Astrocyte (in vitro differentiated cells and primary cell): ENCODE data around the gene DUSP15. TPM values are rescaled to one million over a fixed set of nuclear protein-coding genes. Genes with fewer than 3 reads are reported as not detected.

Experiments
- DNase-seq: peaks from one replicate; pipeline ENCODE4 v3.0.0-alpha.2; 2010; ENCODE audit warnings: low read depth
- FAIRE-seq: peaks from 2 replicates; lab custom pipeline; 2011; peaks lifted over from hg19 to GRCh38; lab: Jason Lieb, UNC
- H2AFZ ChIP-seq: 2 replicates; pipeline ENCODE4 v1.6.0; 2012; ENCODE audit warnings: low read depth, low read length, inconsistent platforms
- H3K27ac ChIP-seq: 2 replicates; pipeline ENCODE4 v1.5.1; 2011; ENCODE audit warnings: low read depth, low read length, inconsistent platforms
- H3K27me3 ChIP-seq: 2 replicates; pipeline ENCODE4 v1.6.0; 2011; ENCODE audit warnings: low read length, inconsistent platforms; ENCODE audit not compliant: insufficient read depth
- H3K36me3 ChIP-seq: 2 replicates; pipeline ENCODE4 v1.5.1; 2011; ENCODE audit warnings: low read length, inconsistent platforms; ENCODE audit not compliant: insufficient read depth
- H3K4me1 ChIP-seq: 2 replicates; pipeline ENCODE4 v1.5.1; 2011; ENCODE audit warnings: low read length, inconsistent platforms; ENCODE audit not compliant: insufficient read depth
- H3K4me2 ChIP-seq: 2 replicates; pipeline ENCODE4 v1.6.0; 2012; ENCODE audit warnings: low read length, inconsistent platforms
- H3K4me3 ChIP-seq: 2 replicates; pipeline ENCODE4 v1.5.1; 2011; ENCODE audit warnings: low read depth, mild to moderate bottlenecking, low read length, inconsistent platforms; ENCODE audit not compliant: insufficient read depth
- H3K79me2 ChIP-seq: 2 replicates; pipeline ENCODE4 v1.6.0; 2012; ENCODE audit warnings: mild to moderate bottlenecking, low read length, inconsistent platforms; ENCODE audit not compliant: insufficient read depth
- H3K9ac ChIP-seq: 2 replicates; pipeline ENCODE4 v1.6.0; 2012; ENCODE audit warnings: mild to moderate bottlenecking, low read length, inconsistent platforms
- H3K9me3 ChIP-seq: 2 replicates; pipeline ENCODE4 v1.5.1; 2012; ENCODE audit warnings: low read depth, mild to moderate bottlenecking, low read length, inconsistent platforms; ENCODE audit not compliant: insufficient read depth
- H4K20me1 ChIP-seq: 2 replicates; pipeline ENCODE4 v1.6.0; 2012; ENCODE audit warnings: low read length, inconsistent platforms; ENCODE audit not compliant: insufficient read depth
- H3K27ac Mint-ChIP-seq: one replicate; pipeline ENCODE4 v1.8.0; 2021; ENCODE audit warnings: mild to moderate bottlenecking, mixed read lengths; ENCODE audit not compliant: unreplicated experiment
- H3K27me3 Mint-ChIP-seq: one replicate; pipeline ENCODE4 v1.8.0; 2021; ENCODE audit warnings: low read depth, mixed read lengths; ENCODE audit not compliant: unreplicated experiment
- H3K36me3 Mint-ChIP-seq: one replicate; pipeline ENCODE4 v1.8.0; 2021; ENCODE audit warnings: low read depth, mixed read lengths; ENCODE audit not compliant: unreplicated experiment
- H3K4me1 Mint-ChIP-seq: one replicate; pipeline ENCODE4 v1.8.0; 2021; ENCODE audit warnings: low read depth, mixed read lengths; ENCODE audit not compliant: unreplicated experiment
- H3K4me3 Mint-ChIP-seq: one replicate; pipeline ENCODE4 v1.8.0; 2021; ENCODE audit warnings: mild to moderate bottlenecking, moderate library complexity, mixed read lengths; ENCODE audit not compliant: unreplicated experiment
- H3K9me3 Mint-ChIP-seq: one replicate; pipeline ENCODE4 v1.8.0; 2021; ENCODE audit warnings: mild to moderate bottlenecking, mixed read lengths; ENCODE audit not compliant: unreplicated experiment
- EZH2 ChIP-seq: IDR thresholded peaks from 2 replicates; pipeline ENCODE4 v1.6.1; 2012; ENCODE audit warnings: mild to moderate bottlenecking, low read length, inconsistent platforms; ENCODE audit not compliant: insufficient read depth
- total RNA-seq: library from RNA; stranded (reverse); gene quantifications from 2 replicates; pipeline ENCODE4 v1.2.1, GENCODE V29; 2021
- TF ChIP-seq, protein P1 (sequence below): IDR thresholded peaks from 2 replicates; pipeline ENCODE4 v1.5.1; 2011; ENCODE audit warnings: low read depth, mild to moderate bottlenecking, inconsistent platforms, low read length, moderate library complexity; ENCODE audit not compliant: insufficient read depth

DUSP15 gene
- total RNA-seq, 1 donor from 2014 or later = 1.2 TPM

- peaks cover 3% of the 10 kb centered on the region for H3K27me3 ChIP-seq
- TF ChIP-seq, protein P1, sequence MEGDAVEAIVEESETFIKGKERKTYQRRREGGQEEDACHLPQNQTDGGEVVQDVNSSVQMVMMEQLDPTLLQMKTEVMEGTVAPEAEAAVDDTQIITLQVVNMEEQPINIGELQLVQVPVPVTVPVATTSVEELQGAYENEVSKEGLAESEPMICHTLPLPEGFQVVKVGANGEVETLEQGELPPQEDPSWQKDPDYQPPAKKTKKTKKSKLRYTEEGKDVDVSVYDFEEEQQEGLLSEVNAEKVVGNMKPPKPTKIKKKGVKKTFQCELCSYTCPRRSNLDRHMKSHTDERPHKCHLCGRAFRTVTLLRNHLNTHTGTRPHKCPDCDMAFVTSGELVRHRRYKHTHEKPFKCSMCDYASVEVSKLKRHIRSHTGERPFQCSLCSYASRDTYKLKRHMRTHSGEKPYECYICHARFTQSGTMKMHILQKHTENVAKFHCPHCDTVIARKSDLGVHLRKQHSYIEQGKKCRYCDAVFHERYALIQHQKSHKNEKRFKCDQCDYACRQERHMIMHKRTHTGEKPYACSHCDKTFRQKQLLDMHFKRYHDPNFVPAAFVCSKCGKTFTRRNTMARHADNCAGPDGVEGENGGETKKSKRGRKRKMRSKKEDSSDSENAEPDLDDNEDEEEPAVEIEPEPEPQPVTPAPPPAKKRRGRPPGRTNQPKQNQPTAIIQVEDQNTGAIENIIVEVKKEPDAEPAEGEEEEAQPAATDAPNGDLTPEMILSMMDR = no peak
- TF ChIP-seq EZH2 = no peak
- no peaks in the 10 kb centered on the region for H3K36me3 Mint-ChIP-seq
- no peak overlapping the region for H3K27ac ChIP-seq
- H3K36me3 ChIP-seq = no peaks in the 10 kb centered on the region
- H3K4me3 Mint-ChIP-seq = no peak overlapping the region
- H3K79me2 ChIP-seq = no peaks in the 10 kb centered on the region
- no peak overlapping the region for H3K27ac Mint-ChIP-seq
- no peaks in the 10 kb centered on the region for H3K9me3 ChIP-seq
- FAIRE-seq = no peak
- no peak overlapping the region for H2AFZ ChIP-seq
- H3K4me1 Mint-ChIP-seq = no peaks in the 10 kb centered on the region
- H3K27me3 Mint-ChIP-seq = peaks cover 3% of the 10 kb centered on the region
- H3K9me3 Mint-ChIP-seq = peaks cover 2% of the 10 kb centered on the region
- H4K20me1 ChIP-seq = no peaks in the 10 kb centered on the region
- no peaks in the 10 kb centered on the region for H3K4me1 ChIP-seq
- no peak overlapping the region for H3K9ac ChIP-seq
- H3K4me2 ChIP-seq = no peak overlapping the region
- no peak for DNase-seq
- H3K4me3 ChIP-seq = no peak overlapping the region
Measured at GRCh38 chr20:31881945-31882344, 11.6 kb upstream of the DUSP15 start.

DNA sequence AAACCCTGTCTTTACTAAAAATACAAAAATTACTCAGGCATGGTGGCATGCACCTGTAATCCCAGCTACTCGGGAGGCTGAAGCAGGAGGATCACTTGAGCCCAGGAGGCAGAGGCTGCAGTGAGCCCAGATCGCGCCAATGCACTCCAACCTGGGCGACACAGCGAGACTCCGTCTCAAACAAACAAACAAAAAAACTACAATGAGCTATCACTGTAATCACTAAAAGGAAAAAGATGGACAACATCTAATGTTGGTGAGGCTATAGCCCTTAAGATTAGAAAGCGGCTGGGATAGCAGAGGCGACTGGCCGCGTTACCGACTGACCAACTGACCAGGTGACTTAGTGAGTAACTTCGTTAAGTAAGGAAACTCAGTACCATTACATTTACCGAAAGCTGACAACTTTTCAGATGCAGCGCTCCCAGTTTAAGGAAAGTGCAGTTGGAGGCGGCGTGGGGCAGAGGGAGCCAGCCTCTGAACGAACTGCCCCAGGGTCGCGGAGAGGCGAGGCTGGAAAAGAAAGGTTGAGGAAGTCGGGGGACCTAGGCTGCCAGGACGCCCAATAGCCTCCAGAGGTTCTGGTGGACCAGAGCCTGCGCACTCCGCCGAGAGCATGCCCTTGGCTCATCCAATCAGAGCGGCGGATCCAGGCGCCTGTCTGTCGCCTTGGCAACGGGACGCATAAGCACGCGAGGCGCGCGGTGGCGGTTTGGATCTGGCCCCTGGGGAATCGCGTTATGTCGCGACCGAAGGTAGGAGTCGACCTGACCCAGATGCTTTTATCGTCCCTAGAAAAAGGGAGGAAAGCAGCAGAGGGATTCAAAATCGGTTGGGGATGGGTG, 9.0 kb upstream of the DUSP15 start:
- Histone ChIP-seq H4K20me1 (no peaks in the 10 kb centered on the region), H3K4me2 (peak overlapping the region; percentile 100), H3K36me3 (no peaks in the 10 kb centered on the region), H3K9me3 (no peaks in the 10 kb centered on the region), H3K9ac (peak overlapping the region; percentile 79), H3K4me3 (peak overlapping the region; percentile 87), H3K27ac (peak overlapping the region; percentile 62), H3K4me1 (no peaks in the 10 kb centered on the region), H3K27me3 (peaks cover 3% of the 10 kb centered on the region), H2AFZ (peak overlapping the region; percentile 95), H3K79me2 (no peaks in the 10 kb centered on the region)
- Mint-ChIP-seq H3K4me1 (no peaks in the 10 kb centered on the region), H3K4me3 (peak overlapping the region; percentile 87), H3K27me3 (no peaks in the 10 kb centered on the region), H3K9me3 (peaks cover 2% of the 10 kb centered on the region), H3K27ac (peak overlapping the region; percentile 82), H3K36me3 (no peaks in the 10 kb centered on the region)
- no peak for TF ChIP-seq EZH2
- TF ChIP-seq, protein P1 = no peak
- DNase-seq = peak; percentile 87
- FAIRE-seq = peak; percentile 45

DNA sequence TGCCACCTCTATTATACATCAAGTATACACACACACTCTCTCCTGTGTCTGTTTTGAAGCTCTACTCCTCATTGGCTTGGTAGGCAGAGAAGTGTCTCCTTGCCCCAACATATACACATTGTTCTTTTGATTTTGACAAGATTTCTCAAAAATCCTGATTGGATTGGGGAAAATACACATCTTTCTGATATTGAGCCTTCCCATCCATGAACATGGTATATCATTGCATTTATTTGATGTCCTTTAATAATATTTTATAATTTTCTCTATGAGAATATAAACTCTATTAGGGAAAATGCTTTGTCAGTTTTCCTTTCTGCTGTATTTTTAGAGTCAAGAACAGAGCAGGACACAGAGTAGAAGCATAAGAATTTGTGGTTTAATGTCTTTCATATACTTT, 7.4 kb upstream of the DUSP15 start:
- H3K36me3 Mint-ChIP-seq = no peaks in the 10 kb centered on the region
- DNase-seq (no peak), FAIRE-seq (no peak)
- Histone ChIP-seq H3K4me1 (no peaks in the 10 kb centered on the region), H3K36me3 (no peaks in the 10 kb centered on the region), H3K9ac (no peak overlapping the region), H3K4me2 (no peak overlapping the region), H3K27ac (no peak overlapping the region), H3K4me3 (no peak overlapping the region), H3K79me2 (no peaks in the 10 kb centered on the region), H4K20me1 (no peaks in the 10 kb centered on the region), H3K9me3 (no peaks in the 10 kb centered on the region), H3K27me3 (peaks cover 3% of the 10 kb centered on the region), H2AFZ (no peak overlapping the region)
- peaks cover under 1% of the 10 kb centered on the region for H3K9me3 Mint-ChIP-seq
- H3K4me1 Mint-ChIP-seq = no peaks in the 10 kb centered on the region
- no peaks in the 10 kb centered on the region for H3K27me3 Mint-ChIP-seq
- H3K27ac Mint-ChIP-seq = no peak overlapping the region
- TF ChIP-seq EZH2 = no peak
- TF ChIP-seq, protein P1 = no peak
- no peak overlapping the region for H3K4me3 Mint-ChIP-seq
